Colon (tissue), 2 donors: ENCODE measurements around the gene PCDHA5.
"Not testable (repeated sequence)": the region's sequence is repeated elsewhere in the genome, so short reads cannot be mapped to it uniquely, and the experiment has no call there.

Experiments used
- FAIRE-seq: peaks from 2 replicates; lab custom pipeline; 2012; peaks lifted over from hg19 to GRCh38; lab: Jason Lieb, UNC
- donor health status: control.
- donor health status: control.

The PCDHA5 gene

DNA sequence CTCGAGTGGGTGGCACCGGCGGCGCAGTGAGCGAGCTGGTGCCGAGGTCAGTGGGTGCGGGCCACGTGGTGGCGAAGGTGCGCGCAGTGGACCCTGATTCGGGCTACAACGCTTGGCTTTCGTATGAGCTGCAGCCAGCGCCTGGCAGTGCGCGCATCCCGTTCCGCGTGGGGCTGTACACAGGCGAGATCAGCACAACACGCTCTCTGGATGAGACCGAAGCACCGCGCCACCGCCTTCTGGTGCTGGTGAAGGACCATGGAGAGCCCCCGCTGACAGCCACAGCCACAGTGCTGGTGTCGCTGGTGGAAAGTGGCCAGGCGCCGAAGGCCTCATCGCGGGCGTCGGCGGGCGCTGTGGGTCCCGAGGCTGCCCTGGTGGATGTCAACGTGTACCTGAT, 2.1 kb downstream of the PCDHA5 start:
- FAIRE-seq = no peak

GRCh38 chr5:140827704-140828361, 6.4 kb downstream of the PCDHA5 start, which contains the start of gene PCDHA6:
TSS of gene PCDHA6 (plus strand) at chr5:140827960. CDS start at chr5:140828092, 132 bp downstream.
- no peak for FAIRE-seq

GRCh38 chr5:140828362-140828737, 6.9 kb downstream of the PCDHA5 start:
- FAIRE-seq = no peak

GRCh38 chr5:140829511-140830501, 8.4 kb downstream of the PCDHA5 start:
- FAIRE-seq = not testable (repeated sequence)

DNA sequence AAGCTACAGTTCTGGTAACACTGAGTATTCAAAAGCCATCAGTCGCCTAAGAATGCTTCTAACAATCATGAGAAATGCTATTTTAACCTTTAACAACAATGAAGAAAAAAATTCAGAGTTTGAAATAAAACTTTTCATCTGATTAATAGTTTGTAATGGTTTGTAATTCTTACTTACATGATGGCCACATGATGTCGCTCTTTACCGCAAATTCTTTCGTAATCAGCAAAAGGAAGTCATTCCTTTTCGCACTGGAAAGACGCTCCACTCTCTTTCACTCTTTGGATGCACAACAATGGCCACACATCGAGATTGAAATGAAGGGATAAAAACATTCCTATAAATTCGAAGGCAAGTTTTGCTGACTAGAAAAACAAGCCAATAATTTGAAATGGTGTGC, 12.6 kb downstream of the PCDHA5 start, which contains the start of gene PCDHA7:
Gene PCDHA7 (plus strand): TSS at position 277 of the 400 bp plus-strand sequence. CDS start 115 bp downstream, at position 392.
- FAIRE-seq = no peak

- not testable (repeated sequence) for FAIRE-seq
Measured at GRCh38 chr5:140834439-140835008, 13.1 kb downstream of the PCDHA5 start.

- no peak for FAIRE-seq
Measured at GRCh38 chr5:140835622-140836510, 14.5 kb downstream of the PCDHA5 start.

DNA sequence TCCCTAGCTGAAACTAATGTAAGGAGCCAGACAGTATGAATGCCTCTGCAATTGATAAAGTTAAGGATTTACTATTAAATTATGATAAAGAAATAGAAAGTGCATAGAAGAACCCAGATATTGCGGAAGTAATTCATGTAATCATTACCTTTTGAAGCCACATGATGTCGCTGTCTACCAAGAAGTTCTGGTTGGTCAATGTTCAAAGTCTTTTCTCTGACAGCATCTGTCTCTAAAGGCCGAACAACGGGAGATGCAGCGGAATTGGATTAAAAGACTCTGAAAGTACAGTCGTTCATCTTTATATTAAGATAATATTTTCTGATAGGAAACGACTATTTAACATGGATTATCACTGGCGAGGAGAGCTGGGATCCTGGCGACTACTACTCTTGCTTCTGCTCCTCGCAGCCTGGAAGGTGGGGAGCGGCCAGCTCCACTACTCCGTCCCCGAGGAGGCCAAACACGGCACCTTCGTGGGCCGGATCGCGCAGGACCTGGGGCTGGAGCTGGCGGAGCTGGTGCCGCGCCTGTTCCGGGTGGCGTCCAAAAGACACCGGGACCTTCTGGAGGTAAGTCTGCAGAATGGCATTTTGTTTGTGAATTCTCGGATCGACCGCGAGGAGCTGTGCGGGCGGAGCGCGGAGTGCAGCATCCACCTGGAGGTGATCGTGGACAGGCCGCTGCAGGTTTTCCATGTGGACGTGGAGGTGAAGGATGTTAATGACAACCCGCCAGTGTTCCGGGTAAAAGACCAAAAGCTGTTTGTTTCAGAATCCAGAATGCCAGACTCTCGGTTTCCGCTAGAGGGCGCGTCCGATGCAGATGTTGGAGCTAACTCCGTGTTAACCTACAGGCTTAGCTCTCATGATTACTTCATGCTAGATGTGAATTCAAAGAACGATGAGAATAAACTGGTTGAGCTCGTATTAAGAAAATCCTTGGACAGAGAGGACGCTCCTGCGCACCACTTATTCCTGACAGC, 19.9 kb downstream of the PCDHA5 start, which contains the start of gene PCDHA8:
Gene PCDHA8 (plus strand): TSS at position 210 of the 985 bp plus-strand sequence. CDS start 135 bp downstream, at position 345.
- no peak for FAIRE-seq

DNA sequence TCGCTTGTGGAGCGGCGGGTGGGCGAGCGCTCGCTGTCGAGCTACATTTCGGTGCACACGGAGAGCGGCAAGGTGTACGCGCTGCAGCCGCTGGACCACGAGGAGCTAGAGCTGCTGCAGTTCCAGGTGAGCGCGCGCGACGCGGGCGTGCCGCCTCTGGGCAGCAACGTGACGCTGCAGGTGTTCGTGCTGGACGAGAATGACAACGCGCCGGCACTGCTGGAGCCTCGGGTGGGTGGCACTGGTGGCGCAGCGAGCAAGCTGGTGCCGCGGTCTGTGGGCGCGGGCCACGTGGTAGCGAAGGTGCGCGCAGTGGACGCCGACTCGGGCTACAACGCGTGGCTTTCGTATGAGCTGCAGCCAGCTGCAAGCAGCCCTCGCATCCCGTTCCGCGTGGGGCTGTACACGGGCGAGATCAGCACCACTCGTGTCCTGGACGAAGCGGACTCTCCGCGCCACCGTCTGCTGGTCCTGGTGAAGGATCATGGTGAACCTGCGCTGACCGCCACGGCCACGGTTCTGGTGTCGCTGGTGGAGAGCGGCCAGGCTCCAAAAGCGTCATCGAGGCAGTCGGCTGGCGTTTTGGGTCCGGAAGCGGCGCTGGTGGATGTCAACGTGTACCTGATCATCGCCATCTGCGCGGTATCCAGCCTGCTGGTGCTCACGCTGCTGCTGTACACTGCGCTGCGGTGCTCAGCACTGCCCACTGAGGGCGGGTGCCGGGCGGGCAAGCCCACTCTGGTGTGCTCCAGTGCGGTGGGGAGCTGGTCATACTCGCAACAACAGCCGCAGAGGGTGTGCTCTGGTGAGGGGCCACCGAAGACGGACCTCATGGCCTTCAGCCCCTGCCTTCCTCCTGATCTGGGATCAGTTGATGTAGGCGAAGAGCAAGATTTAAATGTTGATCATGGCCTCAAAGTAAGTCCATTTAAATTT, 21.7 kb downstream of the PCDHA5 start:
- FAIRE-seq = no peak

GRCh38 chr5:140848139-140849102, 27.0 kb downstream of the PCDHA5 start, which contains the start of gene PCDHA9:
TSS of gene PCDHA9 (plus strand) at chr5:140848382. CDS start at chr5:140848496, 114 bp downstream.
- FAIRE-seq = not testable (repeated sequence)

- not testable (repeated sequence) for FAIRE-seq
Measured at GRCh38 chr5:140849831-140850634, 28.6 kb downstream of the PCDHA5 start.

- no peak for FAIRE-seq
Measured at GRCh38 chr5:140855772-140856674, 34.6 kb downstream of the PCDHA5 start, which contains the start of gene PCDHA10. TSS of gene PCDHA10 (plus strand) at chr5:140855897. CDS start at chr5:140856049, 152 bp downstream.

DNA sequence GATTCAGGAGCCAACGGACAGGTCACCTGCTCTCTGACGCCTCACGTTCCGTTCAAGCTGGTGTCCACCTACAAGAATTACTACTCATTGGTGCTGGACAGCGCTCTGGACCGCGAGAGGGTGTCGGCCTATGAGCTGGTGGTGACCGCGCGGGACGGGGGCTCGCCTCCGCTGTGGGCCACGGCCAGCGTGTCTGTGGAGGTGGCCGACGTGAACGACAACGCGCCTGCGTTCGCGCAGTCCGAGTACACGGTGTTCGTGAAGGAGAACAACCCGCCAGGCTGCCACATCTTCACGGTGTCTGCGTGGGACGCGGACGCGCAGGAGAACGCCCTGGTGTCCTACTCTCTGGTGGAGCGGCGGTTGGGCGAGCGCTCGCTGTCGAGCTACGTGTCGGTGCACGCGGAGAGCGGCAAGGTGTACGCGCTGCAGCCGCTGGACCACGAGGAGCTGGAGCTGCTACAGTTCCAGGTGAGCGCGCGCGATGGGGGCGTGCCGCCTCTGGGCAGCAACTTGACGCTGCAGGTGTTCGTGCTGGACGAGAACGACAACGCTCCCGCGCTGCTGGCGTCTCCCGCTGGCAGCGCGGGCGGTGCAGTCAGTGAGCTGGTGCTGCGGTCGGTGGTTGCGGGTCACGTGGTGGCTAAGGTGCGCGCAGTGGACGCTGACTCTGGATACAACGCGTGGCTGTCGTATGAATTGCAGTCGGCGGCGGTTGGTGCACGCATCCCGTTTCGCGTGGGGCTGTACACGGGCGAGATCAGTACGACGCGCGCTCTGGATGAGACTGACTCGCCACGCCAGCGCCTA, 36.0 kb downstream of the PCDHA5 start:
- no peak for FAIRE-seq

DNA sequence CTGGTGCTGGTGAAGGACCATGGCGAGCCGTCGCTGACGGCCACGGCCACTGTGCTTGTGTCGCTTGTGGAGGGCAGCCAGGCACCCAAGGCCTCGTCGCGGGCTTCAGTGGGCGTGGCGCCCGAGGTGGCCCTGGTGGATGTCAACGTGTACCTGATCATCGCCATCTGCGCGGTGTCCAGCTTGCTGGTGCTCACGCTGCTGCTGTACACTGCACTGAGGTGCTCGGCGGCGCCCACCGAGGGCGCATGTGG, 36.5 kb downstream of the PCDHA5 start:
- no peak for FAIRE-seq
